Calu3 (cell line): ENCODE results near the gene NKX6-2. TPM values are rescaled to one million over a fixed set of nuclear protein-coding genes. Genes with fewer than 3 reads are reported as not detected.

Experiments
- BruUV-seq: library from RNA; stranded (reverse); fragments of 400-500 nt; replicated peaks from 2 replicates; lab custom pipeline; 2021; lab: Mats Ljungman, UMichigan
- CTCF ChIA-PET: fragments of 300-600 bp; sonication (Branson Sonifier 250); formaldehyde crosslinking; loops from one replicate; lab custom pipeline; 2022; ENCODE audit warnings: antibody characterized with exemption; lab: Charles Lee
- DNase-seq: peaks from one replicate; pipeline ENCODE4 v3.0.0; 2022
- H3K27ac Mint-ChIP-seq: one replicate; pipeline ENCODE4 v1.8.0; 2022; ENCODE audit warnings: mixed read lengths; ENCODE audit not compliant: unreplicated experiment
- H3K27me3 Mint-ChIP-seq: one replicate; pipeline ENCODE4 v1.8.0; 2022; ENCODE audit warnings: mixed read lengths; ENCODE audit not compliant: unreplicated experiment
- H3K36me3 Mint-ChIP-seq: one replicate; pipeline ENCODE4 v1.8.0; 2022; ENCODE audit warnings: mild to moderate bottlenecking, moderate library complexity, mixed read lengths; ENCODE audit not compliant: insufficient read depth, unreplicated experiment
- H3K4me1 Mint-ChIP-seq: one replicate; pipeline ENCODE4 v1.8.0; 2022; ENCODE audit warnings: mild to moderate bottlenecking, low read depth, mixed read lengths; ENCODE audit not compliant: unreplicated experiment
- H3K4me3 Mint-ChIP-seq: one replicate; pipeline ENCODE4 v1.8.0; 2022; ENCODE audit warnings: mild to moderate bottlenecking, low read depth, moderate library complexity, mixed read lengths; ENCODE audit not compliant: unreplicated experiment
- H3K9me3 Mint-ChIP-seq: one replicate; pipeline ENCODE4 v1.8.0; 2022; ENCODE audit warnings: low read depth, mixed read lengths; ENCODE audit not compliant: unreplicated experiment
- intact Hi-C: fragments of 100-400 bp; cut with micrococcal nuclease; formaldehyde crosslinking; loops from one replicate; pipeline ENCODE4 v1.10.0; 2022; ENCODE audit not compliant: unreplicated experiment
- total RNA-seq: library from RNA; stranded (reverse); gene quantifications from 2 replicates; pipeline ENCODE4 v1.2.3, GENCODE V29; 2022
- TF ChIP-seq, protein P1 (sequence below): fragments of 200-600 bp; IDR thresholded peaks from one replicate; pipeline ENCODE4 v1.8.0; 2022; ENCODE audit warnings: antibody characterized with exemption; ENCODE audit not compliant: unreplicated experiment

NKX6-2 gene
- total RNA-seq, 1 experiment from 2014 or later = not detected

DNA sequence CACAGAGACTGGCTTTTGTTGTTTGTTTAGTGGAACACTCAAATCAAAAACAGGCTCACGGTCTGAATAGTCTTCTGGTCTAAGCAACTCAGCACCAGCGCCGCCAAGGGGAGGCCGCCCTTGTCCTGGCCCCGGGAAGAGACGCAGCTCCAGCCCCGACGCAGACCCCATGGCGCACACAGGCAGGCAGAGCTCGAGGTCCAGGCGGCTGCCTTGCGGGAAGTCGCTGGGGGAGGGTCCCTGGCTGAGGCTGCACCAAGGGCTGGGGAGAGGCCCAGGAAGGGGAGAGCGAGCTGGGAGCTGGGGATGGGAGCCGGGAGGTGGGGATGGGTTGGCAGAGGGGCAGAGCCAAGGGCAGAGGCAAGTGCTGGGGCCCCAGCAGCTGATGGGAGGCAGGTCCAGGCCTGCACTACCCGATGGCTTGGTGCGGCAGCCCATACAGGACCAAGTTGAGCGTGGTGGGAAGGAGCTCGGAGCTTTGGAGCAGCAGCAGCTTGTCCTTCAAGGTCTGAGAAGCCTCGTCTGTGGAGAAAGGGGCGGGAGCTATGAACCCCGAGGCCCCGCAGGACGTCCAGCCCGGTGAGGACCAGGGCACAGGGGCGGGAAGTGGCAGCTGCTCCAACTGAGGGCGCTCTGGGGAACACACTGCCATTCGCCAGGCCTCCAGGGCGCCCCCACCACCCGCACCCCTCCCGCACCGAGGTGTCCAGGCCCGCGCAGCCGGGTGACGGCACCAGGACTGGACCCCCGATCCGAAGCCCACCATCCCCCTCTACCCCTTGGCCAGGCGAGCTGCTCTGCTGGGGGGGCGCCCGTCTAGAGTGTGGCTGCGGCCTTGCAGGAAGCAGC is 22.7 kb upstream of the NKX6-2 start:
- H3K4me3 Mint-ChIP-seq = no peak overlapping the region
- peaks cover 13% of the 10 kb centered on the region for H3K27me3 Mint-ChIP-seq
- TF ChIP-seq, protein P1, sequence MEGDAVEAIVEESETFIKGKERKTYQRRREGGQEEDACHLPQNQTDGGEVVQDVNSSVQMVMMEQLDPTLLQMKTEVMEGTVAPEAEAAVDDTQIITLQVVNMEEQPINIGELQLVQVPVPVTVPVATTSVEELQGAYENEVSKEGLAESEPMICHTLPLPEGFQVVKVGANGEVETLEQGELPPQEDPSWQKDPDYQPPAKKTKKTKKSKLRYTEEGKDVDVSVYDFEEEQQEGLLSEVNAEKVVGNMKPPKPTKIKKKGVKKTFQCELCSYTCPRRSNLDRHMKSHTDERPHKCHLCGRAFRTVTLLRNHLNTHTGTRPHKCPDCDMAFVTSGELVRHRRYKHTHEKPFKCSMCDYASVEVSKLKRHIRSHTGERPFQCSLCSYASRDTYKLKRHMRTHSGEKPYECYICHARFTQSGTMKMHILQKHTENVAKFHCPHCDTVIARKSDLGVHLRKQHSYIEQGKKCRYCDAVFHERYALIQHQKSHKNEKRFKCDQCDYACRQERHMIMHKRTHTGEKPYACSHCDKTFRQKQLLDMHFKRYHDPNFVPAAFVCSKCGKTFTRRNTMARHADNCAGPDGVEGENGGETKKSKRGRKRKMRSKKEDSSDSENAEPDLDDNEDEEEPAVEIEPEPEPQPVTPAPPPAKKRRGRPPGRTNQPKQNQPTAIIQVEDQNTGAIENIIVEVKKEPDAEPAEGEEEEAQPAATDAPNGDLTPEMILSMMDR = no peak
- DNase-seq = no peak
- H3K27ac Mint-ChIP-seq = no peak overlapping the region
- no peaks in the 10 kb centered on the region for H3K9me3 Mint-ChIP-seq
- CTCF ChIA-PET = no interaction called here
- intact Hi-C loops = no loop called here
- BruUV-seq = no TSS peak
- H3K36me3 Mint-ChIP-seq = no peaks in the 10 kb centered on the region
- no peaks in the 10 kb centered on the region for H3K4me1 Mint-ChIP-seq

DNA sequence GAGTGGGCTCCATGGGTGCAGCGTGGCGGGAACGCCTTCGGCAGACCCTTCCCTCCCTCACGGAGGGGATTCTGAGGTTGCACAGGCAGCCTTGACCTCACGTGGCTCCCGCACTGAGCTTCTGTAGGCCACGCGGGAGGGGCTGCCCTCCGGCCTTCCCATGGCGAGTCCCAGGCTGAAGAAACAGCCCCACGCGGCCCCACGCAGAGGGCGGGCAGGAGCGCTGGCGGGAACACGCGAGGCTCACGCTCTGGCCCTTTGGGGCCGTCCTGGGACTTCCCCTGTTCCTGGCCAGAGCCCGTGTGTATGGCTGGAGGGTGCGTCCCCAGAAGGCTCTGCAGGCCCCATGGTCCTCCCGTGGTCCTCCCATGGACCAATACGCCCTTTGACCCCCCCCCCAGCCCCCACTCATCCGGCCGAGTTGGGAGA is 21.7 kb upstream of the NKX6-2 start:
- BruUV-seq = no TSS peak
- peaks cover 13% of the 10 kb centered on the region for H3K27me3 Mint-ChIP-seq
- CTCF ChIA-PET = no interaction called here
- no peaks in the 10 kb centered on the region for H3K4me1 Mint-ChIP-seq
- no peak overlapping the region for H3K4me3 Mint-ChIP-seq
- H3K27ac Mint-ChIP-seq = no peak overlapping the region
- H3K9me3 Mint-ChIP-seq = no peaks in the 10 kb centered on the region
- TF ChIP-seq, protein P1 = no peak
- no peak for DNase-seq
- intact Hi-C loops = no loop called here
- H3K36me3 Mint-ChIP-seq = no peaks in the 10 kb centered on the region

DNA sequence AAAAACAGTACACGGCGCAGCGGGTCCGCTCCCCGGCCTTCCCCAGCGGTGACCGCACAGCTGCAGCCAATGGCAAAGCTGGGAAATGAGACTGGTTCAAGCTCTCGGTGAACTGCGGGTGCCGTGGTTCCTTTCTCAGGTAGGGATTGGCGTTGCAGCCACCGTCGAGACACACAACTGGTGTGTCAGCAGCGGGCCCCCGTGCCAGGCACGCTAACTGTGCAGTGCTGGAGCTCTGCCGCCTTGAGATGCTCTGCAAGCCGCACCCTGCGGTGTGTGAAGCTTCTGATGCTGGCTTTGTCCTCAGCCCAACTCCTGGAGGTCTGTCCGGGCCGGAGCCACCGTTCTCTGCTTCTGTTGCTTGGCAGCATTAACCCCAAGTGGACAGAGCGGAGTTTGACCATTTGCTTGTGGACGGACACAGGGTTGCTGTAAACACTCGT is 20.6 kb upstream of the NKX6-2 start:
- DNase-seq = no peak
- TF ChIP-seq, protein P1 = no peak
- Mint-ChIP-seq H3K4me3 (no peak overlapping the region), H3K4me1 (no peaks in the 10 kb centered on the region), H3K36me3 (no peaks in the 10 kb centered on the region), H3K27ac (no peak overlapping the region), H3K27me3 (peaks cover 13% of the 10 kb centered on the region), H3K9me3 (no peaks in the 10 kb centered on the region)
- intact Hi-C loops = no loop called here
- BruUV-seq = no TSS peak
- CTCF ChIA-PET = no interaction called here

DNA sequence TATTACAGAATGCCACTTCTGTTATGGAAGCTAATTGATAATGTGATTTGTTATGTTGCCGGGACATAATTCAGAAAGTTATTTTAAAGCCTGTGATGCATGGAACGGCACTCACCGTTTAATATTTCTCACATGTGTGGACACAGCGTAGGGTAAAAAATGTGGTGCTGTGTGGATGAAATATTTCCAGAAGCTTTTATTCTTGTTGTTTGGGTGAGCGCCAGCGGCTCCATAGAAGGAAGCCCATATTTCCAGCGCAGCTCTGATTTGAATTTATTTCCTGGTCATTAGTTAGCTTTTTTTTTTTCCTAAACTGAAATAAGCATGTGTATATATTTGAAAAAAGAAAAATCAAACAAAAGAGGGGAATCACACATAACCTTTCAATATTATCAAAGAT is 20.2 kb upstream of the NKX6-2 start:
- Mint-ChIP-seq H3K4me1 (no peaks in the 10 kb centered on the region), H3K27me3 (peaks cover 10% of the 10 kb centered on the region), H3K4me3 (no peak overlapping the region), H3K9me3 (no peaks in the 10 kb centered on the region), H3K36me3 (no peaks in the 10 kb centered on the region), H3K27ac (no peak overlapping the region)
- CTCF ChIA-PET = no interaction called here
- no peak for DNase-seq
- TF ChIP-seq, protein P1 = no peak
- no TSS peak for BruUV-seq
- intact Hi-C loops = no loop called here
